K562 (cell line): ENCODE results near the gene TNNT3. TPM values are rescaled to one million over a fixed set of nuclear protein-coding genes. Genes with fewer than 3 reads are reported as not detected.

ENCODE experiments used
- EHMT2 ChIP-seq: fragments of 450-650 bp; IDR thresholded peaks from 2 replicates; pipeline ENCODE4 v1.6.1; 2018; ENCODE audit warnings: antibody characterized with exemption
- MED1 ChIP-seq: sonication (generic); formaldehyde crosslinking; IDR thresholded peaks from 2 replicates; pipeline ENCODE4 v1.8.1; 2023; ENCODE audit warnings: missing genetic modification reagents, borderline replicate concordance
- MTA3 ChIP-seq: fragments of 450-650 bp; formaldehyde crosslinking; IDR thresholded peaks from 2 replicates; pipeline ENCODE4 v1.6.1; 2017; ENCODE audit warnings: mild to moderate bottlenecking, borderline replicate concordance
- RAD21 ChIP-seq, 2 experiments: fragments of 250-450 bp in 1 of 2; fragments of 450-650 bp in 1 of 2; sonication (Bioruptor Pico) in 1 of 2; formaldehyde crosslinking in 1 of 2; IDR thresholded peaks in 1 of 2; conservative IDR thresholded peaks in 1 of 2; 2 replicates each; pipeline versions ENCODE4 v1.4.0 to v1.8.0; 2020 to 2022; ENCODE audit warnings: mild to moderate bottlenecking in 2 of 2, moderate library complexity in 1 of 2
- SMAD1 ChIP-seq: fragments of 150-350 bp; IDR thresholded peaks from 2 replicates; pipeline ENCODE4 v1.6.1; 2014; ENCODE audit warnings: low read length, low read depth; ENCODE audit not compliant: partially characterized antibody
- SMARCE1 ChIP-seq: fragments of 450-650 bp; IDR thresholded peaks from 2 replicates; pipeline ENCODE4 v1.7.1; 2016; ENCODE audit warnings: mild to moderate bottlenecking
- SMC3 ChIP-seq: conservative IDR thresholded peaks from 2 replicates; pipeline ENCODE4 v1.6.1; 2011; ENCODE audit warnings: low read depth, low read length, improper control_type of control experiment; ENCODE audit not compliant: insufficient read depth
- STAG1 ChIP-seq: sonication (generic); formaldehyde crosslinking; IDR thresholded peaks from 2 replicates; pipeline ENCODE4 v1.5.0; 2020; ENCODE audit warnings: missing genetic modification reagents, borderline replicate concordance
- SUPT5H ChIP-seq: fragments of 450-650 bp; IDR thresholded peaks from 2 replicates; pipeline ENCODE4 v1.6.1; 2016
- ZNF124 ChIP-seq: sonication (generic); formaldehyde crosslinking; IDR thresholded peaks from 2 replicates; pipeline ENCODE4 v1.8.1; 2022; ENCODE audit warnings: missing genetic modification reagents
- ZNF41 ChIP-seq: fragments of 250-450 bp; sonication (Bioruptor Pico); conservative IDR thresholded peaks from 2 replicates; pipeline ENCODE4 v1.4.0; 2020; ENCODE audit warnings: mild to moderate bottlenecking
- ZSCAN29 ChIP-seq: fragments of 450-650 bp; IDR thresholded peaks from 2 replicates; pipeline ENCODE4 v1.6.1; 2017
- polyA plus RNA-seq, 8 experiments: library from polyadenylated mRNA; depleted of rRNA in 4 of 8; stranded (reverse) in 5 of 8; unstranded in 3 of 8; fragments of >200 nt; fragmentation: Nextera tagmentation in 2 of 8; fragmentation: Illumina TruSeq in 1 of 8; extraction: Ambion mirVana in 2 of 8; extraction: Trizol in 1 of 8; gene quantifications; 2 replicates each; pipeline versions ENCODE4 v1.2.1 to v1.2.3, GENCODE V29; 2011 to 2014; ENCODE audit warnings: inconsistent platforms in 1 of 8, missing spikeins in 1 of 8
- total RNA-seq, 7 experiments: library from RNA; depleted of rRNA in 6 of 7; stranded (reverse); fragments of >200 nt in 6 of 7; fragmentation: Illumina TruSeq in 2 of 7; extraction: Trizol in 2 of 7; gene quantifications; 2 replicates each; pipeline versions ENCODE4 v1.2.1 to v1.2.3, GENCODE V29; 2011 to 2021; ENCODE audit warnings: low replicate concordance in 1 of 7
- TF ChIP-seq, protein P1 (sequence below): sonication (generic); formaldehyde crosslinking; IDR thresholded peaks from 2 replicates; pipeline ENCODE4 v1.8.0; 2022; ENCODE audit warnings: mild to moderate bottlenecking, missing genetic modification reagents
- TF ChIP-seq, protein P2 (sequence below): sonication (generic); formaldehyde crosslinking; IDR thresholded peaks from 2 replicates; pipeline ENCODE4 v1.8.0; 2023; ENCODE audit warnings: mild to moderate bottlenecking, missing genetic modification reagents
- TF ChIP-seq, protein P3 (sequence below), 3 experiments: IDR thresholded peaks in 2 of 3; conservative IDR thresholded peaks in 1 of 3; 2 replicates each; pipeline ENCODE4 v1.5.1; 2011 to 2012; ENCODE audit warnings: low read length in 3 of 3, mild to moderate bottlenecking in 3 of 3, control low read depth in 2 of 3, improper control_type of control experiment in 1 of 3, inconsistent platforms in 1 of 3, low read depth in 1 of 3, mixed read lengths in 1 of 3, moderate library complexity in 1 of 3; ENCODE audit not compliant: insufficient read depth in 2 of 3

Gene TNNT3
- total and polyA plus RNA-seq, 9 of the 15 experiments (the other 6 are each of a cell fraction or from before 2014, with no cell fraction given) = 0.10 TPM; not detected in 8

DNA sequence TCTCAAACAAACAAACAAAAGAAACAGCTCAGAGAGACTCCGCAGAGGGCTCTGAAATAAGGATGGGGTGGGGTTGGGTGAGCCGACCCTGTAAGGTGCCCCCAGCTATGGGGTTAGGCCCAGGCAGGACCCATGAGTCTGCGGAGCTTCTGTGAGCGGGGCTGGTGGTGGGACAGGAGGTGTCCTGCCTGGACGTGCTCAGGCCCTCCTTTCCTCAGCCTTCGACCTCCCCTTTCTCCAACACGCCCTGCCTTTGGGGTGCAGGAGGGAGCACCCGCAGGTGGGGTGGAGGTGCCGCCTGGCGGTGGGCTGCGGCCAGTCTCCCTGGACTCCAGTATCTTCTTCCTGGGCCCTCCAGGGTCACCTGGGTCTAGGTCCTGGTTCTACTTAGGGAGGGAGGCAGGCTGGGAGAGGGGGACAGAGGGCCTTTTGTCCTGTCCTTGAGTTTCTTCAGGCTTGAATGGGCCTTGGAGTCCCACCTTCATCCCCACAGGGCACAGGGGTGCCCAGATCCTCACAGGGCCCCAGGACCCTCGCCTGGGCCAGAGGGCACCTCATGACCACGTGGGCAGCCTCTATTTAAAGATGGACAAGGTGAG is 40.1 kb upstream of the TNNT3 start (continued):
- TF ChIP-seq, protein P1, sequence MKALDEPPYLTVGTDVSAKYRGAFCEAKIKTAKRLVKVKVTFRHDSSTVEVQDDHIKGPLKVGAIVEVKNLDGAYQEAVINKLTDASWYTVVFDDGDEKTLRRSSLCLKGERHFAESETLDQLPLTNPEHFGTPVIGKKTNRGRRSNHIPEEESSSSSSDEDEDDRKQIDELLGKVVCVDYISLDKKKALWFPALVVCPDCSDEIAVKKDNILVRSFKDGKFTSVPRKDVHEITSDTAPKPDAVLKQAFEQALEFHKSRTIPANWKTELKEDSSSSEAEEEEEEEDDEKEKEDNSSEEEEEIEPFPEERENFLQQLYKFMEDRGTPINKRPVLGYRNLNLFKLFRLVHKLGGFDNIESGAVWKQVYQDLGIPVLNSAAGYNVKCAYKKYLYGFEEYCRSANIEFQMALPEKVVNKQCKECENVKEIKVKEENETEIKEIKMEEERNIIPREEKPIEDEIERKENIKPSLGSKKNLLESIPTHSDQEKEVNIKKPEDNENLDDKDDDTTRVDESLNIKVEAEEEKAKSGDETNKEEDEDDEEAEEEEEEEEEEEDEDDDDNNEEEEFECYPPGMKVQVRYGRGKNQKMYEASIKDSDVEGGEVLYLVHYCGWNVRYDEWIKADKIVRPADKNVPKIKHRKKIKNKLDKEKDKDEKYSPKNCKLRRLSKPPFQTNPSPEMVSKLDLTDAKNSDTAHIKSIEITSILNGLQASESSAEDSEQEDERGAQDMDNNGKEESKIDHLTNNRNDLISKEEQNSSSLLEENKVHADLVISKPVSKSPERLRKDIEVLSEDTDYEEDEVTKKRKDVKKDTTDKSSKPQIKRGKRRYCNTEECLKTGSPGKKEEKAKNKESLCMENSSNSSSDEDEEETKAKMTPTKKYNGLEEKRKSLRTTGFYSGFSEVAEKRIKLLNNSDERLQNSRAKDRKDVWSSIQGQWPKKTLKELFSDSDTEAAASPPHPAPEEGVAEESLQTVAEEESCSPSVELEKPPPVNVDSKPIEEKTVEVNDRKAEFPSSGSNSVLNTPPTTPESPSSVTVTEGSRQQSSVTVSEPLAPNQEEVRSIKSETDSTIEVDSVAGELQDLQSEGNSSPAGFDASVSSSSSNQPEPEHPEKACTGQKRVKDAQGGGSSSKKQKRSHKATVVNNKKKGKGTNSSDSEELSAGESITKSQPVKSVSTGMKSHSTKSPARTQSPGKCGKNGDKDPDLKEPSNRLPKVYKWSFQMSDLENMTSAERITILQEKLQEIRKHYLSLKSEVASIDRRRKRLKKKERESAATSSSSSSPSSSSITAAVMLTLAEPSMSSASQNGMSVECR = no peak
- TF ChIP-seq MED1 (CRISPR knock-in tag) = no peak
- TF ChIP-seq SMARCE1 = no peak
- no peak for TF ChIP-seq EHMT2
- peak; percentile 62 for TF ChIP-seq SMC3
- TF ChIP-seq, protein P2, sequence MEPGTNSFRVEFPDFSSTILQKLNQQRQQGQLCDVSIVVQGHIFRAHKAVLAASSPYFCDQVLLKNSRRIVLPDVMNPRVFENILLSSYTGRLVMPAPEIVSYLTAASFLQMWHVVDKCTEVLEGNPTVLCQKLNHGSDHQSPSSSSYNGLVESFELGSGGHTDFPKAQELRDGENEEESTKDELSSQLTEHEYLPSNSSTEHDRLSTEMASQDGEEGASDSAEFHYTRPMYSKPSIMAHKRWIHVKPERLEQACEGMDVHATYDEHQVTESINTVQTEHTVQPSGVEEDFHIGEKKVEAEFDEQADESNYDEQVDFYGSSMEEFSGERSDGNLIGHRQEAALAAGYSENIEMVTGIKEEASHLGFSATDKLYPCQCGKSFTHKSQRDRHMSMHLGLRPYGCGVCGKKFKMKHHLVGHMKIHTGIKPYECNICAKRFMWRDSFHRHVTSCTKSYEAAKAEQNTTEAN (CRISPR knock-in tag) = no peak
- TF ChIP-seq MTA3 = no peak
- TF ChIP-seq RAD21 (CRISPR knock-in tag; conservative IDR thresholded peaks at IDR 0.05 in 1 of 2, IDR thresholded peaks at IDR 0.05 in 1 of 2) = peak in 1 of 2 experiments; percentile 57; a peak in 2 of 4 replicates
- no peak for TF ChIP-seq SUPT5H
- TF ChIP-seq, protein P3, sequence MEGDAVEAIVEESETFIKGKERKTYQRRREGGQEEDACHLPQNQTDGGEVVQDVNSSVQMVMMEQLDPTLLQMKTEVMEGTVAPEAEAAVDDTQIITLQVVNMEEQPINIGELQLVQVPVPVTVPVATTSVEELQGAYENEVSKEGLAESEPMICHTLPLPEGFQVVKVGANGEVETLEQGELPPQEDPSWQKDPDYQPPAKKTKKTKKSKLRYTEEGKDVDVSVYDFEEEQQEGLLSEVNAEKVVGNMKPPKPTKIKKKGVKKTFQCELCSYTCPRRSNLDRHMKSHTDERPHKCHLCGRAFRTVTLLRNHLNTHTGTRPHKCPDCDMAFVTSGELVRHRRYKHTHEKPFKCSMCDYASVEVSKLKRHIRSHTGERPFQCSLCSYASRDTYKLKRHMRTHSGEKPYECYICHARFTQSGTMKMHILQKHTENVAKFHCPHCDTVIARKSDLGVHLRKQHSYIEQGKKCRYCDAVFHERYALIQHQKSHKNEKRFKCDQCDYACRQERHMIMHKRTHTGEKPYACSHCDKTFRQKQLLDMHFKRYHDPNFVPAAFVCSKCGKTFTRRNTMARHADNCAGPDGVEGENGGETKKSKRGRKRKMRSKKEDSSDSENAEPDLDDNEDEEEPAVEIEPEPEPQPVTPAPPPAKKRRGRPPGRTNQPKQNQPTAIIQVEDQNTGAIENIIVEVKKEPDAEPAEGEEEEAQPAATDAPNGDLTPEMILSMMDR (IDR thresholded peaks at IDR 0.05 in 2 of 3, conservative IDR thresholded peaks at IDR 0.05 in 1 of 3; ENCODE audit: insufficient read depth in 2 of 3, low read depth in 1 of 3, low read length in 3 of 3) = peak; percentile 46 to 52 (median 49); a peak in 5 of 6 replicates
- no peak for TF ChIP-seq ZSCAN29
- no peak for TF ChIP-seq ZNF41 (CRISPR knock-in tag)
- TF ChIP-seq SMAD1 = no peak
- no peak for TF ChIP-seq ZNF124
- peak; percentile 29; the same call in 1 of the 2 replicates for TF ChIP-seq STAG1 (CRISPR knock-in tag)
